ENCODE results near the gene VWA3A.

VWA3A gene

DNA sequence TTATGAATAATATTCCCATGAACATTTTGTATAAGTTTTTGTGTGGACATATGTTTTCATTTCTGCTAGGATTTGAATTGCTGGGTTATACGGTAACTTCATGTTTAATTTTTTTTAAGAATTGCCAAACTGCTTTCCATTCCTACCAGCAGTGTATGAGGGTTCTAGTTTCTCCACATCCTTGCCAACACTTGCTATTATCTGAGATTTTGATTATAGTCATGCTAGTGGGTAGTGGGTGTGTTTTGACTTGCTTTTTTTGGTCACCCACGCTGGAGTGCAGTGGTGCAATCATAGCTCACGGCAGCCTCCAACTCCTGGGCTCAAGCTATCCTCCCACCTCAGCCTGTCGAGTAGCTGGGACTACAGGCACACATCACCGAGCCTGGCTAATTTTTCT, 110.8 kb downstream of the VWA3A start:
- no peak for DNase-seq (ENCODE audit: low read depth in 3 of 3)

DNA sequence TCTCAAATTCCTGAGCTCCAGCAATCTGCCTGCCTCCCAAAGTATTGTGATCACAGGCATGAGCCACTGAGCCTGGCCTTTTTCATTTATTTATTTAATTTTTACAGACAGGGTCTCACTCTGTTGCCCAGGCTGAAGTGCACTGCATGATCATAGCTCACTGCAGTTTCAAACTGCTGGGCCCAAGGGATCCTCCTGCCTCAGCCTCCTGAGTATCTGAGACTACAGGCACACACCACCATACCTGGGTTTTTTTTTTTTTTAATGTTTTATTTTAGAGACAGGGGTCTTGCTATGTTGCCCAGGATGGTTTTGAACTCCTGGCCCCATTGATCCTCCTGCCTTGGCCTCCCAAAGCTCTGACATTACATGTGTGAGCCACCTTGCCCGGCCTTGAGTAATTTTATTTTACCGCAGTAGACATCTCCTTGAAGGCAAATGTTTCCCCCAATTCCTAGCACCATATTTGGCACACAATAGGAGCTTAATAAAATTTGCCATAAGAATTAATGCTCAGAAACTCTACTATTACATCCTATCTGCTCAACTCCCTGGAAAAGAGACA, 111.8 kb downstream of the VWA3A start:
- no peak for DNase-seq (ENCODE audit: low read depth in 3 of 3)

DNA sequence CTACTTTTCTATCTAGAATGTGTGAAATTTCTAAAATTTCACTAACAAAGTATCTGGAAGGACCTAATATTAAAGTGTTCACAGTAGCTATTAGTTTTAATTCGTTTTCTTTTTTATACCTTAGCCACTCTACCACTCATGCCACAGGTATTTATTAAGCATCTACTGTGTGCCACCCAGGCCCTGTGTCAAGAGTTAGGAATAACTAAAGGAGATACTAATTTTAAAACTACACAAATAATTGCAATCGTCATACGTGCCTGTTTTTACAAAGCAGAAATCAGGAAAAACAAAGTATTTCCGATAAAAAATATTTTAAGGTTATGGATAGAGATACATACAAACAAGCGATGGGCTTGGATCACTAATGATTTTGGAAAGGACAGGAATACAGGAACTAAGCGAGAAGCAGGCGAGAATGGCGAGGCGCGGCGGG, 113.3 kb downstream of the VWA3A start:
- no peak for DNase-seq (ENCODE audit: low read depth in 3 of 3)

DNA sequence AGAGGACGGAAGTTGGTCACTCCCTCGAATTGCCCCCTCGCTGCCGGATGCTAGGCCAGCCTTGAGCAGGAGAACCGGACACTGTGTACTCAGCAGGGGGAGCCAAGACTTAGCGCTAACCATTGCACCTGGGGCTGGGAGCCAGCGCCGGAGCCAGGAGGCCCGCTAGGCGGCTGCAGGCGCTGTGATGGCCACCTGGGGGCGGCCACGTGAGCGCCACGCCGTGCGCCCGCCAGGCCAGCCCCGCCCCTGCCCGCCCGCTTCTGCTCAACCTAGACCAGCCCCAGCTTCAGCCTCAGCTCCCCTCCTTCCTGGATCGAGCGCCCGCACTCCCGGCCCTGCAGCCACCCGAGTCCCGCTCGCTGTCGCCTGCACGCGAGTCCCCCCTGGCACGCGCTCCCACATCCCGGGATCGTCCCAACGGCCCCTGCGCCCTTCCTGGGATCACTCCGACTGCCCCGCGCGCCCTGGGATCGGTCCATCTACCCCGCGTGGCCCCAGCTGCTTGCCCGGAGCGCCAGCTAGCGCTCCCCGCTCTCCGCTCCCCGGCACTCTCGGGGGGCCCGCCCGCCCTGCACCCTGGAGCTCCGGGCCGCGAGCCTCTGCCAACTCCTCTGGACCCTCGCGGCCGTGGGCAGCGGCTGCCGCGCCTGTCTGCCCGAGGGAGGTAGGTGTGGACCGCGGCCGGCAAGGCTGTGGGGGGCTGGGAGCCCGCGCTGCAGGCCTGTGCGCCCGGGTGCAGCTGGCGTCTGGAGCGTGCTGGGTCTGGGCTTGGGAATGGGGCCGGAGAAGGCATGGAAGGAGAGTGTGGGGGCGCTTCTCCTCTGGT, 113.9 kb downstream of the VWA3A start, which contains the start of gene EEF2K:
Gene EEF2K (plus strand): TSS at position 266 of the 829 bp plus-strand sequence. CDS start 19,452 bp downstream, outside the sequence.
- peak; percentile 68 to 77 (median 71) for DNase-seq (ENCODE audit: low read depth in 3 of 3)
